Left lung (tissue), 10 donors: ENCODE data around the gene LYPD3. TPM values are rescaled to one million over a fixed set of nuclear protein-coding genes. Genes with fewer than 3 reads are reported as not detected.
A peak's percentile ranks its signal among the peaks of the same experiment; 100 is the strongest.

ENCODE experiments used
- ATAC-seq: fragments of 200-7000 bp; cut with Tn5 transposase; one replicate; pipeline ENCODE4 v1.9.1; 2020; ENCODE audit warnings: moderate library complexity
- DNase-seq, 4 donors: peaks; one replicate each; pipeline ENCODE4 v3.0.0-alpha.2; 2013 to 2020
- H3K27ac ChIP-seq, 2 donors: fragments of 200-600 bp; sonication (generic) in 1 of 2; one replicate each; pipeline versions ENCODE4 v1.5.0 to v1.8.0; 2020 to 2021
- H3K27me3 ChIP-seq, 2 donors: fragments of 200-600 bp; sonication (generic) in 1 of 2; one replicate each; pipeline versions ENCODE4 v1.5.0 to v1.8.0; 2020 to 2021
- H3K36me3 ChIP-seq, 2 donors: fragments of 200-600 bp; sonication (generic) in 1 of 2; one replicate each; pipeline versions ENCODE4 v1.5.0 to v1.8.0; 2020 to 2021
- H3K4me1 ChIP-seq, 2 donors: fragments of 200-600 bp; one replicate each; pipeline ENCODE4 v1.8.0; 2021
- H3K4me3 ChIP-seq, 2 donors: fragments of 200-600 bp; sonication (generic) in 1 of 2; one replicate each; pipeline versions ENCODE4 v1.5.0 to v1.8.0; 2020 to 2021; ENCODE audit warnings: mild to moderate bottlenecking in 1 of 2
- H3K9me3 ChIP-seq, 2 donors: fragments of 200-600 bp; sonication (generic) in 1 of 2; one replicate each; pipeline versions ENCODE4 v1.5.0 to v1.8.0; 2020 to 2021
- intact Hi-C, 2 donors: fragments of 100-400 bp; cut with DNase I; formaldehyde crosslinking; loops; one replicate each; pipeline versions ENCODE4 v1.11.2 to v1.14.2; 2022
- polyA plus RNA-seq, 6 donors: library from polyadenylated mRNA; unstranded; fragments of 120-200 nt; gene quantifications; one replicate each; pipeline ENCODE4 v1.2.1, GENCODE V29; 2013; ENCODE audit not compliant: insufficient read length in 6 of 6
- total RNA-seq, 2 donors: library from RNA; stranded (reverse); fragmentation: NEBNext Ultra II Directional; extraction: Animal tissue kit (Norgen Biotek cat#: 25700); gene quantifications; one replicate each; pipeline ENCODE4 v1.2.1, GENCODE V29; 2021
- TF ChIP-seq, protein P1 (sequence below), 2 donors: fragments of 200-600 bp; sonication (generic) in 1 of 2; IDR thresholded peaks; one replicate each; pipeline versions ENCODE4 v1.5.0 to v1.8.0; 2021; ENCODE audit warnings: antibody characterized with exemption in 2 of 2
- donor health status: DM: no; HTN: yes; CAD: no.
- donor health status: DM: no; HTN: no; CAD: no.

The LYPD3 gene
- total and polyA plus RNA-seq, 8 donors: 0.73 to 2.1 (median 1.2) TPM

DNA sequence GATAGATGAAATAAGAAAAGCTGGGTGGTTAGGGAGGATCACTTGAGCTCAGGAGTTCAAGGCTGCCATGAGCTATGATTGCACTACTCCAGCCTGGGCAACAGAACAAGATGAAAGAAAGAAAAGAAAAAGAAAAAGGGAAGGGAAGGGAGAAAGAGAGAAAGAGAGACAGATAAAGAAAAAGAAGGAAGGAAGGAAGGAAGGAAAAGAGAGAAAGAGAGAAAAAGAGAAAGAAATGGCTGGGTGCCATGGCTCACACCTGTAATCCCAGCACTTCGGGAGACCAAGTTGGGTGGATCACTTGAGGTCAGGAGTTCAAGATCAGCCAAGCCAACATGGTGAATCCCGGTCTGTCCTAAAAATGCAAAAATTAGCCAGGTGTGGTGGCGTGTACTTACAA, 29.6 kb downstream of the LYPD3 start:
- Histone ChIP-seq H3K4me3 (no peak overlapping the region), H3K27ac (no peak overlapping the region), H3K27me3 (no peaks in the 10 kb centered on the region), H3K4me1 (peaks cover 0 to 11% of the 10 kb centered on the region in 2 donors), H3K36me3 (no peaks in the 10 kb centered on the region), H3K9me3 (no peaks in the 10 kb centered on the region)
- DNase-seq: no peak
- TF ChIP-seq, protein P1, sequence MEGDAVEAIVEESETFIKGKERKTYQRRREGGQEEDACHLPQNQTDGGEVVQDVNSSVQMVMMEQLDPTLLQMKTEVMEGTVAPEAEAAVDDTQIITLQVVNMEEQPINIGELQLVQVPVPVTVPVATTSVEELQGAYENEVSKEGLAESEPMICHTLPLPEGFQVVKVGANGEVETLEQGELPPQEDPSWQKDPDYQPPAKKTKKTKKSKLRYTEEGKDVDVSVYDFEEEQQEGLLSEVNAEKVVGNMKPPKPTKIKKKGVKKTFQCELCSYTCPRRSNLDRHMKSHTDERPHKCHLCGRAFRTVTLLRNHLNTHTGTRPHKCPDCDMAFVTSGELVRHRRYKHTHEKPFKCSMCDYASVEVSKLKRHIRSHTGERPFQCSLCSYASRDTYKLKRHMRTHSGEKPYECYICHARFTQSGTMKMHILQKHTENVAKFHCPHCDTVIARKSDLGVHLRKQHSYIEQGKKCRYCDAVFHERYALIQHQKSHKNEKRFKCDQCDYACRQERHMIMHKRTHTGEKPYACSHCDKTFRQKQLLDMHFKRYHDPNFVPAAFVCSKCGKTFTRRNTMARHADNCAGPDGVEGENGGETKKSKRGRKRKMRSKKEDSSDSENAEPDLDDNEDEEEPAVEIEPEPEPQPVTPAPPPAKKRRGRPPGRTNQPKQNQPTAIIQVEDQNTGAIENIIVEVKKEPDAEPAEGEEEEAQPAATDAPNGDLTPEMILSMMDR (IDR thresholded peaks at IDR 0.05): no peak
- no peak for ATAC-seq
- intact Hi-C loops: no loop called here

DNA sequence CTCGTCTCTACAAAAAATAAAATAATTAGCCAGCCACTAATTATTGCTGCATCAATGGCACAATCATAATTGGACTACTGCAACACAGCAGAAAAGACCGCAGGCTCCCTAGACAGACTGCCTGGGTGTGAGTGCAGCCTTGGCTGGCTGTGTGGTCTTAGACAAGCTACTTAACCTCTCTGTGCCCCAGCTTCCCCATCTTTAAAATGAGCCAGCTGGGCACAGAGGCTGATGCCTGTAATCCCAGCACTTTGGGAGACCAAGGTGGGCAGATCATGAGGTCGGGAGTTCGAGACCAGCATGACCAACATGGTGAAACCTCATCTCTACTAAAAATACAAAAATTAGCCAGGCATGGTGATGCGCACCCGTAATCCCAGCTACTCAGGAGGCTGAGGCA, 31.7 kb downstream of the LYPD3 start:
- intact Hi-C loops: no loop called here
- H3K36me3 ChIP-seq: no peaks in the 10 kb centered on the region
- H3K27me3 ChIP-seq: no peaks in the 10 kb centered on the region
- H3K4me1 ChIP-seq: peaks cover 0 to 11% of the 10 kb centered on the region in 2 donors
- DNase-seq (no peak), ATAC-seq (no peak)
- H3K27ac ChIP-seq: no peak overlapping the region
- H3K4me3 ChIP-seq: no peak overlapping the region
- TF ChIP-seq, protein P1 (IDR thresholded peaks at IDR 0.05): no peak
- no peaks in the 10 kb centered on the region for H3K9me3 ChIP-seq

GRCh38 chr19:43433358-43433673, 32.1 kb downstream of the LYPD3 start:
- H3K27me3 ChIP-seq: no peaks in the 10 kb centered on the region
- no peak for DNase-seq
- intact Hi-C loops: no loop called here
- no peak overlapping the region for H3K4me3 ChIP-seq
- no peaks in the 10 kb centered on the region for H3K9me3 ChIP-seq
- TF ChIP-seq, protein P1 (IDR thresholded peaks at IDR 0.05): no peak
- ATAC-seq: no peak
- H3K4me1 ChIP-seq: peaks cover 0 to 7% of the 10 kb centered on the region in 2 donors
- H3K27ac ChIP-seq: no peak overlapping the region
- H3K36me3 ChIP-seq: no peaks in the 10 kb centered on the region

DNA sequence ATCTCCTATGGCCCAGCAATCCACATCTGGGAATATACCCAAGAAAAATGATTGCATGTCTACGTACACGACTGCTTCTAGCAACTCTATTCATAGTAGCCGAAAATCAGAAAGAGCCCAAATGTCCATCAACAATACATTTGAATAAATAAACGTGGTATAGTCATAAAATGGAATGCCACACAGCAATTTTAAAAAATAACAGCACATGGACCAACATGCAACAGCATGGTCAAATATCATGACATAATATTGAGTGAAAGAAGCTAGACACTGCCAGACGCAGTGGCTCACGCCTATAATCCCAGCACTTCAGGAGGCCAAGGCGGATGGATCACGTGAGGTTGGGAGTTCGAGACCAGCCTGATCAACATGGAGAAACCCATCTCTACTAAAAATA, 34.4 kb downstream of the LYPD3 start:
- Histone ChIP-seq H3K4me1 (peaks cover 0 to 5% of the 10 kb centered on the region in 2 donors), H3K27ac (no peak overlapping the region), H3K9me3 (no peaks in the 10 kb centered on the region), H3K36me3 (no peaks in the 10 kb centered on the region), H3K4me3 (no peak overlapping the region), H3K27me3 (no peaks in the 10 kb centered on the region)
- ATAC-seq (no peak), DNase-seq (no peak)
- TF ChIP-seq, protein P1 (IDR thresholded peaks at IDR 0.05): no peak
- intact Hi-C loops: no loop called here

DNA sequence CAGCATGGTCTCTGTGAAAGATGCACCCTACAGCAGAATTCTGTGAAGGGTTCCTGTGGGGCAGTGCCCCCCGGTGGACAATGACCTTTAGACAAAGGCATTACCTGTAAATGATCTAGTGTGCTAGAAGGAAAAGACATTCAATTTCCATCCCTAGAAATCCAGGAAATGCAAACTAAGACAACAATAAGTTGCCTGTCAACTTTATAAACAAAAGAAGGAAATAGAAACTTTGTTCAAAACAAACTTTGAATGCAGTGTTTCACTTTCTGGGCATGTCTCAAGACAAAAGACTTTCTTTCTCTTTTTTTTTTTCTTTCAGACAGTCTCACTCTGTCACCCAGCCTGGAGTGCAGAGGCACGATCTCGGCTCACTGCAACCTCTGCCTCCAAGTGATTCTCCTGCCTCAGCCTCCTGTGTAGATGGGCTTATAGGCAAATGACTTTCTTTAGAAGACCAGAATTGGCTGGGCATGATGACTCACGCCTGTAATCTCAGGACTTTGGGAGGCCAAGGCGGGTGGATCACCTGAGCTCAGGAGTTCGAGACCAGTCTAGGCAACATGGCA, 35.2 kb downstream of the LYPD3 start:
- H3K4me3 ChIP-seq: no peak overlapping the region
- H3K27me3 ChIP-seq: no peaks in the 10 kb centered on the region
- DNase-seq (peak in 1 of 4 donors; percentile 42), ATAC-seq (no peak)
- no peaks in the 10 kb centered on the region for H3K9me3 ChIP-seq
- TF ChIP-seq, protein P1 (IDR thresholded peaks at IDR 0.05): no peak
- H3K27ac ChIP-seq: no peak overlapping the region
- H3K4me1 ChIP-seq: peaks cover 0 to 5% of the 10 kb centered on the region in 2 donors
- intact Hi-C loops: no loop called here
- H3K36me3 ChIP-seq: no peaks in the 10 kb centered on the region
